Measurements from ENCODE around the gene KPTN. TPM values are rescaled to one million over a fixed set of nuclear protein-coding genes. Genes with fewer than 3 reads are reported as not detected.

Gene KPTN
- total RNA-seq, 4 donors from 2014 or later = 7.1 to 22.3 (median 13.4) TPM

GRCh38 chr19:47475465-47475864, 8.6 kb downstream of the KPTN start:
- DNase-seq = no peak
- TF ChIP-seq POLR2A (IDR thresholded peaks at IDR 0.05) (no peak), CTCF (IDR thresholded peaks at IDR 0.05) (no peak)
- peaks cover 0 to 5% of the 10 kb centered on the region in 2 donors for H3K27me3 ChIP-seq

GRCh38 chr19:47473336-47473735, 10.7 kb downstream of the KPTN start:
- Histone ChIP-seq H3K36me3 (no peaks in the 10 kb centered on the region), H3K27ac (no peak overlapping the region), H3K4me1 (peaks cover 0 to 3% (median 0%) of the 10 kb centered on the region in 4 donors), H3K27me3 (peaks cover 0 to 7% of the 10 kb centered on the region in 2 donors), H3K9me3 (no peaks in the 10 kb centered on the region), H3K4me3 (no peak overlapping the region)
- no peak for DNase-seq
- TF ChIP-seq CTCF (IDR thresholded peaks at IDR 0.05) = no peak
- no peak for TF ChIP-seq POLR2A (IDR thresholded peaks at IDR 0.05)

More at GRCh38 chr19:47475465-47475864, 8.6 kb downstream of the KPTN start:
- Histone ChIP-seq H3K9me3 (no peaks in the 10 kb centered on the region), H3K27ac (no peak overlapping the region), H3K4me3 (no peak overlapping the region), H3K36me3 (no peaks in the 10 kb centered on the region), H3K4me1 (peaks cover 0 to 3% (median 0%) of the 10 kb centered on the region in 4 donors)

GRCh38 chr19:47471733-47472457, 12.1 kb downstream of the KPTN start, which contains the start of gene SLC8A2:
TSS of gene SLC8A2 (minus strand) at chr19:47471893. CDS start at chr19:47466403, 5,490 bp downstream.
- Histone ChIP-seq H3K4me1 (peaks cover 0 to 3% (median 0%) of the 10 kb centered on the region in 4 donors), H3K9me3 (no peaks in the 10 kb centered on the region), H3K4me3 (peak within 1 kb of the TSS in 1 of 4 donors; percentile 34), H3K27me3 (peaks cover 0 to 9% of the 10 kb centered on the region in 2 donors), H3K36me3 (no peaks in the 10 kb centered on the region), H3K27ac (no peak within 1 kb of the TSS)
- DNase-seq = no peak
- no peak for TF ChIP-seq POLR2A (IDR thresholded peaks at IDR 0.05)
- TF ChIP-seq CTCF (IDR thresholded peaks at IDR 0.05) = no peak

GRCh38 chr19:47471381-47471732, 12.7 kb downstream of the KPTN start:
- H3K4me3 ChIP-seq = peak overlapping the region in 1 of 4 donors; percentile 34
- H3K27ac ChIP-seq = no peak overlapping the region
- DNase-seq = no peak
- peaks cover 0 to 9% of the 10 kb centered on the region in 2 donors for H3K27me3 ChIP-seq
- no peaks in the 10 kb centered on the region for H3K9me3 ChIP-seq
- H3K4me1 ChIP-seq = peaks cover 0 to 3% (median 0%) of the 10 kb centered on the region in 4 donors
- no peak for TF ChIP-seq CTCF (IDR thresholded peaks at IDR 0.05)
- no peak for TF ChIP-seq POLR2A (IDR thresholded peaks at IDR 0.05)
- H3K36me3 ChIP-seq = no peaks in the 10 kb centered on the region

- Histone ChIP-seq H3K27me3 (peaks cover 0 to 9% of the 10 kb centered on the region in 2 donors), H3K4me3 (peak overlapping the region in 1 of 4 donors; percentile 34), H3K27ac (no peak overlapping the region), H3K4me1 (peaks cover 0 to 3% (median 0%) of the 10 kb centered on the region in 4 donors), H3K9me3 (no peaks in the 10 kb centered on the region), H3K36me3 (no peaks in the 10 kb centered on the region)
- no peak for DNase-seq
- no peak for TF ChIP-seq POLR2A (IDR thresholded peaks at IDR 0.05)
Observed at GRCh38 chr19:47470447-47471195, 13.4 kb downstream of the KPTN start.

GRCh38 chr19:47469719-47470118, 14.3 kb downstream of the KPTN start:
- Histone ChIP-seq H3K27ac (no peak overlapping the region), H3K27me3 (peaks cover 0 to 9% of the 10 kb centered on the region in 2 donors), H3K4me1 (peaks cover 0 to 3% (median 0%) of the 10 kb centered on the region in 4 donors), H3K4me3 (no peak overlapping the region), H3K36me3 (no peaks in the 10 kb centered on the region), H3K9me3 (no peaks in the 10 kb centered on the region)
- DNase-seq = no peak
- no peak for TF ChIP-seq CTCF (IDR thresholded peaks at IDR 0.05)
- TF ChIP-seq POLR2A (IDR thresholded peaks at IDR 0.05) = no peak
